GM21786 (cell line): Measurements from ENCODE around the gene USH2A.

Experiments
- ATAC-seq: cut with Tn5 transposase; IDR thresholded peaks from one replicate; pipeline ENCODE4 v1.9.1; 2021; ENCODE audit not compliant: unreplicated experiment

USH2A gene

GRCh38 chr1:215607412-215607811 lies 815.8 kb downstream of the USH2A start:
- ATAC-seq, result no peak

- ATAC-seq, result peak; percentile 43
These were observed 816.6 kb downstream of the USH2A start for GRCh38 chr1:215606564-215607168.

- no peak for ATAC-seq
These were observed 817.2 kb downstream of the USH2A start for GRCh38 chr1:215606036-215606435.

- ATAC-seq, result no peak
These were observed 818.1 kb downstream of the USH2A start for GRCh38 chr1:215605011-215605621.

GRCh38 chr1:215603319-215603718 lies 819.9 kb downstream of the USH2A start:
- ATAC-seq, result no peak

GRCh38 chr1:215601276-215601675 lies 822.0 kb downstream of the USH2A start:
- ATAC-seq, result no peak

GRCh38 chr1:215600867-215601266 lies 822.4 kb downstream of the USH2A start:
- no peak for ATAC-seq

GRCh38 chr1:215600258-215600792 lies 822.9 kb downstream of the USH2A start:
- ATAC-seq, result no peak

GRCh38 chr1:215599418-215600074 lies 823.7 kb downstream of the USH2A start:
- ATAC-seq, result no peak

- ATAC-seq, result no peak
These were observed 825.3 kb downstream of the USH2A start for GRCh38 chr1:215597961-215598360.

- no peak for ATAC-seq
These were observed 828.0 kb downstream of the USH2A start for GRCh38 chr1:215595231-215595630.

- ATAC-seq, result no peak
These were observed 828.6 kb downstream of the USH2A start for GRCh38 chr1:215594640-215595039.

- ATAC-seq, result no peak
These were observed 832.3 kb downstream of the USH2A start for GRCh38 chr1:215590779-215591491.

- no peak for ATAC-seq
These were observed 833.4 kb downstream of the USH2A start for GRCh38 chr1:215589650-215590435.

- ATAC-seq, result no peak
These were observed 838.9 kb downstream of the USH2A start for GRCh38 chr1:215584389-215584788.

- ATAC-seq, result peak; percentile 80
These were observed 840.0 kb downstream of the USH2A start for GRCh38 chr1:215583185-215583749.

GRCh38 chr1:215581896-215582295 lies 841.4 kb downstream of the USH2A start:
- no peak for ATAC-seq
